HepG2 (cell line): ENCODE results near the gene PIK3R5. TPM values are rescaled to one million over a fixed set of nuclear protein-coding genes. Genes with fewer than 3 reads are reported as not detected.

ENCODE experiments used
- ATAC-seq: fragments of 200-7000 bp; cut with Tn5 transposase; 3 replicates; pipeline ENCODE4 v1.9.1; 2020; ENCODE audit warnings: mild to moderate bottlenecking, moderate library complexity
- BruUV-seq: library from RNA; stranded (reverse); fragments of 400-500 nt; replicated peaks from 2 replicates; lab custom pipeline; 2021; lab: Mats Ljungman, UMichigan
- CTCF ChIA-PET: fragments of 300-600 bp; formaldehyde crosslinking; extraction: SDS; loops from one replicate; lab custom pipeline; 2021; ENCODE audit warnings: low total read pairs, inconsistent platforms, low intra/inter-chr PET ratio; lab: Yijun Ruan, JAX
- POLR2A ChIA-PET: fragments of 350-600 bp; sonication (Branson Sonifier 250); formaldehyde crosslinking; loops from one replicate; lab custom pipeline; 2020; ENCODE audit warnings: antibody characterized with exemption, inconsistent platforms; lab: Yijun Ruan, JAX
- DNase-seq: peaks from one replicate; pipeline ENCODE4 v3.0.0-alpha.2; 2015; ENCODE audit warnings: low spot score
- FAIRE-seq: peaks from 3 replicates; lab custom pipeline; 2011; peaks lifted over from hg19 to GRCh38; lab: Jason Lieb, UNC
- H2AFZ ChIP-seq: one replicate; pipeline ENCODE4 v1.6.1; 2011; ENCODE audit warnings: low read length, inconsistent platforms
- H3K27ac ChIP-seq: fragments of 300-600 bp; 3 replicates; pipeline ENCODE4 v1.8.0; 2011; ENCODE audit warnings: mixed run types, mild to moderate bottlenecking, mixed read lengths, low read length, inconsistent platforms; ENCODE audit not compliant: insufficient read depth; ENCODE audit errors: extremely low read length
- H3K27me3 ChIP-seq, 2 experiments: fragments of 200-600 bp in 1 of 2; 2 replicates in 1 of 2; 3 replicates in 1 of 2; pipeline versions ENCODE4 v1.6.0 to v1.8.0; 2011; ENCODE audit warnings: low read length in 2 of 2, mild to moderate bottlenecking in 2 of 2, moderate library complexity in 2 of 2, inconsistent platforms in 1 of 2; ENCODE audit not compliant: insufficient read depth in 2 of 2, control insufficient read depth in 1 of 2
- H3K36me3 ChIP-seq, 2 experiments: fragments of 200-600 bp in 1 of 2; replicated peaks in 1 of 2; 2 replicates in 1 of 2; 3 replicates in 1 of 2; pipeline versions ENCODE4 v1.5.1 to v1.8.0; 2011; ENCODE audit warnings: low read length in 2 of 2, inconsistent platforms in 1 of 2; ENCODE audit not compliant: insufficient read depth in 2 of 2, control insufficient read depth in 1 of 2
- H3K4me1 ChIP-seq: 2 replicates; pipeline ENCODE4 v1.5.1; 2012; ENCODE audit warnings: low read length, inconsistent platforms; ENCODE audit not compliant: insufficient read depth
- H3K4me2 ChIP-seq: 2 replicates; pipeline ENCODE4 v1.6.0; 2011; ENCODE audit warnings: low read depth, low read length, inconsistent platforms
- H3K4me3 ChIP-seq, 3 experiments: fragments of 200-600 bp in 1 of 3; sonication (generic), shearing (Covaris generic) in 1 of 3; replicated peaks in 1 of 3; 2 replicates each; pipeline ENCODE4 v1.5.1; 2011 to 2016; ENCODE audit warnings: low read length in 3 of 3, inconsistent platforms in 2 of 3, low read depth in 2 of 3, mild to moderate bottlenecking in 2 of 3, control low read depth in 1 of 3, mixed read lengths in 1 of 3; ENCODE audit not compliant: insufficient read depth in 1 of 3
- H3K79me2 ChIP-seq: one replicate; pipeline ENCODE4 v1.6.1; 2011; ENCODE audit warnings: low read length, inconsistent platforms; ENCODE audit not compliant: insufficient read depth
- H3K9ac ChIP-seq: 2 replicates; pipeline ENCODE4 v1.6.0; 2011; ENCODE audit warnings: mild to moderate bottlenecking, low read depth, low read length, inconsistent platforms; ENCODE audit not compliant: insufficient read depth
- H3K9me3 ChIP-seq: 2 replicates; pipeline ENCODE4 v1.5.1; 2012; ENCODE audit warnings: mild to moderate bottlenecking, low read length
- H4K20me1 ChIP-seq: 2 replicates; pipeline ENCODE4 v1.6.0; 2011; ENCODE audit warnings: inconsistent platforms, mild to moderate bottlenecking, low read length, moderate library complexity; ENCODE audit not compliant: insufficient read depth
- ASH2L ChIP-seq: fragments of 300-600, 200-600 bp; sonication (generic); IDR thresholded peaks from 2 replicates; pipeline ENCODE4 v1.7.0; 2017; ENCODE audit warnings: low read depth, mild to moderate bottlenecking, moderate library complexity, mixed read lengths, low read length; ENCODE audit not compliant: insufficient read length
- CBFB ChIP-seq: sonication (generic); formaldehyde crosslinking; IDR thresholded peaks from 2 replicates; pipeline ENCODE4 v1.4.0; 2020; ENCODE audit warnings: missing genetic modification reagents
- CENPX ChIP-seq: sonication (generic); formaldehyde crosslinking; IDR thresholded peaks from 2 replicates; pipeline ENCODE4 v1.9.0; 2021; ENCODE audit warnings: mild to moderate bottlenecking, missing genetic modification reagents, moderate library complexity
- HMGXB3 ChIP-seq: sonication (generic); formaldehyde crosslinking; IDR thresholded peaks from 2 replicates; pipeline ENCODE4 v1.4.0; 2020; ENCODE audit warnings: missing genetic modification reagents, borderline replicate concordance
- MLXIP ChIP-seq: sonication (generic); formaldehyde crosslinking; IDR thresholded peaks from 2 replicates; pipeline ENCODE4 v1.9.0; 2021; ENCODE audit warnings: missing genetic modification reagents, borderline replicate concordance
- NKX3-1 ChIP-seq: sonication (generic); formaldehyde crosslinking; IDR thresholded peaks from 2 replicates; pipeline ENCODE4 v1.5.0; 2020; ENCODE audit warnings: missing genetic modification reagents
- PAWR ChIP-seq: sonication (generic); formaldehyde crosslinking; IDR thresholded peaks from 2 replicates; pipeline ENCODE4 v1.4.0; 2020; ENCODE audit warnings: missing genetic modification reagents, mild to moderate bottlenecking, borderline replicate concordance
- RFX1 ChIP-seq: fragments of 450-650 bp; IDR thresholded peaks from 2 replicates; pipeline ENCODE4 v1.6.1; 2017
- SIN3B ChIP-seq: fragments of 150-350 bp; IDR thresholded peaks from 2 replicates; pipeline ENCODE4 v1.6.1; 2014; ENCODE audit warnings: low read length
- SRSF1 ChIP-seq: fragments of 200-400 bp; formaldehyde crosslinking; optimal IDR thresholded peaks from 2 replicates; pipeline ENCODE3; 2017; ENCODE audit warnings: mild to moderate bottlenecking, low read depth, low read length, moderate library complexity
- TBL1XR1 ChIP-seq: fragments of 150-350 bp; IDR thresholded peaks from 2 replicates; pipeline ENCODE4 v1.6.1; 2014; ENCODE audit warnings: borderline replicate concordance, low read length; ENCODE audit not compliant: partially characterized antibody
- XBP1 ChIP-seq: sonication (generic); formaldehyde crosslinking; IDR thresholded peaks from 2 replicates; pipeline ENCODE4 v1.5.0; 2020; ENCODE audit warnings: missing genetic modification reagents
- ZBTB38 ChIP-seq: sonication (generic); formaldehyde crosslinking; IDR thresholded peaks from 2 replicates; pipeline ENCODE4 v1.5.1; 2020; ENCODE audit warnings: mild to moderate bottlenecking, missing genetic modification reagents
- ZNF615 ChIP-seq: sonication (generic); formaldehyde crosslinking; IDR thresholded peaks from 2 replicates; pipeline ENCODE4 v1.5.0; 2020; ENCODE audit warnings: mild to moderate bottlenecking, missing genetic modification reagents, borderline replicate concordance
- WGBS: methylation state at CpG from one replicate; pipeline ENCODE4 v1.1.6; 2017; ENCODE audit warnings: low lambda C conversion rate; 5-methylcytosine and 5-hydroxymethylcytosine counted together
- in situ Hi-C: cut with HindIII; loops from 2 replicates; pipeline ENCODE4 v1.10.0; 2017; ENCODE audit warnings: low pct_unique_long_range_greater_than_20kb; ENCODE audit not compliant: extremely low pct_ligation_motif_present
- intact Hi-C: fragments of 100-400 bp; cut with micrococcal nuclease; formaldehyde crosslinking; loops from one replicate; pipeline ENCODE4 v1.10.0; 2022; ENCODE audit not compliant: unreplicated experiment
- polyA plus RNA-seq, 8 experiments: library from polyadenylated mRNA; depleted of rRNA in 3 of 8; stranded (reverse) in 7 of 8; unstranded in 1 of 8; fragments of >200 nt; fragmentation: Illumina TruSeq in 4 of 8; extraction: Trizol in 4 of 8; gene quantifications; 2 replicates each; pipeline versions ENCODE4 v1.2.1 to v1.2.3, GENCODE V29; 2011 to 2016; ENCODE audit warnings: low read depth in 4 of 8, missing spikeins in 1 of 8, mixed read lengths in 1 of 8; ENCODE audit not compliant: insufficient read depth in 1 of 8
- total RNA-seq, 5 experiments: library from RNA; depleted of rRNA; stranded (reverse); fragments of >200 nt; fragmentation: Illumina TruSeq; extraction: Trizol; gene quantifications; 2 replicates each; pipeline ENCODE4 v1.2.3, GENCODE V29; 2016; ENCODE audit warnings: low read depth in 1 of 5
- TF ChIP-seq, protein P1 (sequence below): sonication (generic); formaldehyde crosslinking; IDR thresholded peaks from 2 replicates; pipeline ENCODE4 v1.4.0; 2020; ENCODE audit warnings: missing genetic modification reagents
- TF ChIP-seq, protein P2 (sequence below): sonication (generic); formaldehyde crosslinking; IDR thresholded peaks from 2 replicates; pipeline ENCODE4 v1.5.0; 2020; ENCODE audit warnings: missing genetic modification reagents

The PIK3R5 gene
- total and polyA plus RNA-seq, 2 of the 13 experiments (the other 11 are each of a cell fraction or from before 2014, with no cell fraction given), result not detected

- FAIRE-seq, result no peak
- H3K4me3 ChIP-seq, result no peak overlapping the region
- no peak overlapping the region for H2AFZ ChIP-seq
- H3K9me3 ChIP-seq, result no peaks in the 10 kb centered on the region
- no TSS peak for BruUV-seq
- no peak overlapping the region for H3K4me2 ChIP-seq
- DNase-seq, result no peak
- ChIA-PET CTCF (no interaction called here), POLR2A (no interaction called here)
- H3K4me1 ChIP-seq, result no peaks in the 10 kb centered on the region
- no peaks in the 10 kb centered on the region for H4K20me1 ChIP-seq
- WGBS, result 7% methylated on average over 8 of the region's 8 CpGs
- intact Hi-C loops, result no loop called here
- in situ Hi-C loops, result no loop called here
- H3K27me3 ChIP-seq, result peaks cover 2 to 31% of the 10 kb centered on the region in 2 experiments; a peak in 3 of 5 replicates
- H3K9ac ChIP-seq, result no peak overlapping the region
- H3K27ac ChIP-seq, result no peak overlapping the region
- no peaks in the 10 kb centered on the region for H3K36me3 ChIP-seq
- no peak for ATAC-seq
- no peaks in the 10 kb centered on the region for H3K79me2 ChIP-seq
- TF ChIP-seq ASH2L (no peak), SIN3B (no peak), XBP1 (CRISPR knock-in tag) (no peak), NKX3-1 (CRISPR knock-in tag) (no peak), SRSF1 (no peak), ZBTB38 (no peak), PAWR (no peak), TBL1XR1 (no peak), RFX1 (no peak), CENPX (CRISPR knock-in tag) (no peak), ZNF615 (CRISPR knock-in tag) (no peak), HMGXB3 (CRISPR knock-in tag) (no peak), CBFB (CRISPR knock-in tag) (no peak), MLXIP (CRISPR knock-in tag) (no peak)
- TF ChIP-seq, protein P1, sequence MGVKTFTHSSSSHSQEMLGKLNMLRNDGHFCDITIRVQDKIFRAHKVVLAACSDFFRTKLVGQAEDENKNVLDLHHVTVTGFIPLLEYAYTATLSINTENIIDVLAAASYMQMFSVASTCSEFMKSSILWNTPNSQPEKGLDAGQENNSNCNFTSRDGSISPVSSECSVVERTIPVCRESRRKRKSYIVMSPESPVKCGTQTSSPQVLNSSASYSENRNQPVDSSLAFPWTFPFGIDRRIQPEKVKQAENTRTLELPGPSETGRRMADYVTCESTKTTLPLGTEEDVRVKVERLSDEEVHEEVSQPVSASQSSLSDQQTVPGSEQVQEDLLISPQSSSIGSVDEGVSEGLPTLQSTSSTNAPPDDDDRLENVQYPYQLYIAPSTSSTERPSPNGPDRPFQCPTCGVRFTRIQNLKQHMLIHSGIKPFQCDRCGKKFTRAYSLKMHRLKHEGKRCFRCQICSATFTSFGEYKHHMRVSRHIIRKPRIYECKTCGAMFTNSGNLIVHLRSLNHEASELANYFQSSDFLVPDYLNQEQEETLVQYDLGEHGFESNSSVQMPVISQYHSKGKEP, result no peak
- TF ChIP-seq, protein P2, sequence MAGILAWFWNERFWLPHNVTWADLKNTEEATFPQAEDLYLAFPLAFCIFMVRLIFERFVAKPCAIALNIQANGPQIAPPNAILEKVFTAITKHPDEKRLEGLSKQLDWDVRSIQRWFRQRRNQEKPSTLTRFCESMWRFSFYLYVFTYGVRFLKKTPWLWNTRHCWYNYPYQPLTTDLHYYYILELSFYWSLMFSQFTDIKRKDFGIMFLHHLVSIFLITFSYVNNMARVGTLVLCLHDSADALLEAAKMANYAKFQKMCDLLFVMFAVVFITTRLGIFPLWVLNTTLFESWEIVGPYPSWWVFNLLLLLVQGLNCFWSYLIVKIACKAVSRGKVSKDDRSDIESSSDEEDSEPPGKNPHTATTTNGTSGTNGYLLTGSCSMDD, result no peak
Observed at GRCh38 chr17:8957721-8958120, 7.8 kb downstream of the PIK3R5 start.
